D341Med (cell line): Measurements from ENCODE around the gene FEN1.

Source experiments
- DNase-seq: peaks from one replicate; pipeline ENCODE4 v3.0.0; 2012; ENCODE audit warnings: low spot score

The FEN1 gene

DNA sequence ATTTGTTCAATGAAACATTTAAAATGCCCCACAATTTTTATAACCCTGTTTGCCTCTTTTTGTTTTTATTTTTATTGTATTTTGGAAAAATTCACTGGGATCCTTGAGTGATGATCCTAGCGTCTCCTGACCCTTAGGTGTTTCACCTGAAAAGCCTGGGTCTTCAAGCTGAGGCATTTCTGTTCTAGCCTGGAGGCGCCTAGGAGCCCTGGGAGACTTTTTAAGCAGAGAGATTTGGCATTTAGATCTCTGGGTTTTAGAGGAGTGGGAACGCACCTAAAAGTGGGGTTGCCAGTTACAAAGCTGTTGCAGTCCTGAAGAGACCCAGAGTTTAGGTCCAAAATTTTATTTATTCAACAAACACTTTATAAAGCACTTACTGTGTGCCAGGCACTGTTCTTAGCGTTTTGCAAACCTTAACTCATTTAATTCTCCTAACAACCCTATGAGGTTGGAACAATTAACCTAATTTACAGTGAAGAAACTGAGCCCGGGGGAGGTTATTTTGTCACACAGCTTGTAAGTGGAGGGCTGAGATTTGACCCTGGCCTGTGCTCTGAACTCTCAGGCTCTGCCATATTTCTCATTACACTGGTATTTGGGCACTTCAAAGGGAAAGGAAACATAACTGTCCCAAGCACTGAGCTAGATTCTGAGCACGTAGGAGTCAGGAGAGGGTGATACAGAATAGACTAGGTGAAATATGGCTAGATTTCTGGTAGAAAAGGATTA lies 24.9 kb downstream of the FEN1 start:
- no peak for DNase-seq

DNA sequence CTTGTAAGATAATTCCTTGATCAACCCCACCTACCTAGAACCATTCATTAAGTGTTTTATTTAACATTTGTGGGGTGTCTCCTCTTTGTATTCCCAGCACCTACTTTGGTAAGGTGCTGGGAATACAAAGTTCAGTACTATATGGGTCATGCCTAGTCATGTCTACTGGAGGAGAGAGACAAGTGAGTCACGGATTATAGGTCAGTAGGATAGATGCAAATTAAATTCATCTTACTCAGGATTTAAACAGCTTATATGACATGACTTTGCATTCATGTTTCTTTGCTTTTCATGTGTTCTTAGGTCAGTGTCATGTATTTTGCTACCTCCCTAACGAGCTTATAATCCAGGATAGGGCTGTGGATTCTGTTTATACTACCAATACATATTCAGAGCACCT lies 27.5 kb downstream of the FEN1 start:
- DNase-seq: no peak

DNA sequence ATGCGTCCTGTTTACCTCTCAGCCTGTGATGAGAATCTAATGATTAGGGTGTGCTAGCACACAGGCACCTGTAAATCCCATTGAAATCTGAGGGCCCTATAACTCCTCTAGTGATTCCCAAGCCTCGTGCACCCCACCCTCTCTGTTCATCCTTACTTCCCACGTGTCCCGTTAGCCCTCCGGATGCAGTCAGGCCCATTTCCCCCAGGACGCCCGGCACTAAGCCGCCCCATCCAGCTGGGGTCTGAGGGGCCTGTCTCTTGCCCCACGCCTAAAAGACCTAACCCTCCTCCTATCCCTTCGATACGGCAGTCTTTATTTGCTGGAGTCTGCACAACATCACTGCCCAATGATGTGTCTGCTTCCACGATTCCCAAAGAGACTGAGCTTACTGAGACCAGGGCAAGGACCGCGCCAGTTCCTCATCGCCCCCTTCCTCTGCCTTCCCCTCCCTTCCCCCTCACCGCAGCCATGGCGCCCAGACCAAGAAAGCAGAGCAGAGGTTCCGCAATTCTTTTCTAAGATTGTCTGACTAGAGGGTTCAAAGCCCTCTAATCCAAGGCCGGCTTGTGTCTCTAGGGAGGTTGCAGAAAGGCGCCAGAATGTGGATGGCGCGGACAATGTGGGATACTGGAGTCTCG lies 34.3 kb downstream of the FEN1 start:
- DNase-seq: peak; percentile 58

DNA sequence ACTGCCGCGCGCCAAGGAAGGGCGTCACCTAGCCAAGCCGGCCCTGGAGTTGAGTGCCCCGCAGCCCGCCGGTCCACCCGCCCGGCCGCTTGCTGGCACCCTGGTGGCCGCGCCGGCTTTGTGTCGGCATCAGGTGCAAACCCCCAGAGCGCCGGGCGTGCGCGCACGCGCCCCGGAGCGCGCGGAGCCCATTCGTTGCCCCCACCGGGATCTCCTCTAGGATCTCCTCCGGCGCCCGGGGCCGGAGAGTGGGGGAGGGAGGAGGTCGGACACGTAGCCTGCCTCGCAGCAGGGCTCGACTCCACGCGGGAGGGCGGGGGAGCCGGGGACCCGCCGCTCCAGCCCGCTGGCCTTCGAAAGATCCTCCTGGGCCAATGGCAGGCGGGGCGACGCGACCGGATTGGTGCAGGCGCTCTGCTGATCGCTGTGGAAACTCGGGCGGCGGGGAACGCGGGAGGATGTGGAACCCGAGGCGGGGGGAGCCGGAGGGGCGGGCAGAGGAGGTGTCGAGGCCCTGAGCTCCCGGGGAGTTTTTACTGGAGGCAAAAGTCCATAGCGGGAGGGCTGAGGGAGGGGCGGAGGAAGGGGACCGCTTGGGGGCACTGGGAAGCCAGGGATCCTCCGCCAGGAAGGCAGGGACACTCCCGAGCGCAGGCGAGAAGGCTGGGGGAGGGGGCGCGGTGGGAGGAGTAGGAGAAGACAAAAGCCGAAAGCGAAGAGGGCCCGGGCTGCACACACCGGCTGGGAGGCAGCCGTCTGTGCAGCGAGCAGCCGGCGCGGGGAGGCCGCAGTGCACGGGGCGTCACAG lies 35.1 kb downstream of the FEN1 start, which contains the start of gene FADS2:
Gene FADS2 (plus strand): TSS at position 730 of the 808 bp plus-strand sequence. CDS start 91 bp downstream, outside the sequence.
- peak; percentile 91 for DNase-seq

DNA sequence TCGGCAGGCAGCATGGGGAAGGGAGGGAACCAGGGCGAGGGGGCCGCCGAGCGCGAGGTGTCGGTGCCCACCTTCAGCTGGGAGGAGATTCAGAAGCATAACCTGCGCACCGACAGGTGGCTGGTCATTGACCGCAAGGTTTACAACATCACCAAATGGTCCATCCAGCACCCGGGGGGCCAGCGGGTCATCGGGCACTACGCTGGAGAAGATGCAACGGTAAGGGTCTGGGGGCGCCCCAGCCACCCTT lies 35.6 kb downstream of the FEN1 start:
- no peak for DNase-seq

DNA sequence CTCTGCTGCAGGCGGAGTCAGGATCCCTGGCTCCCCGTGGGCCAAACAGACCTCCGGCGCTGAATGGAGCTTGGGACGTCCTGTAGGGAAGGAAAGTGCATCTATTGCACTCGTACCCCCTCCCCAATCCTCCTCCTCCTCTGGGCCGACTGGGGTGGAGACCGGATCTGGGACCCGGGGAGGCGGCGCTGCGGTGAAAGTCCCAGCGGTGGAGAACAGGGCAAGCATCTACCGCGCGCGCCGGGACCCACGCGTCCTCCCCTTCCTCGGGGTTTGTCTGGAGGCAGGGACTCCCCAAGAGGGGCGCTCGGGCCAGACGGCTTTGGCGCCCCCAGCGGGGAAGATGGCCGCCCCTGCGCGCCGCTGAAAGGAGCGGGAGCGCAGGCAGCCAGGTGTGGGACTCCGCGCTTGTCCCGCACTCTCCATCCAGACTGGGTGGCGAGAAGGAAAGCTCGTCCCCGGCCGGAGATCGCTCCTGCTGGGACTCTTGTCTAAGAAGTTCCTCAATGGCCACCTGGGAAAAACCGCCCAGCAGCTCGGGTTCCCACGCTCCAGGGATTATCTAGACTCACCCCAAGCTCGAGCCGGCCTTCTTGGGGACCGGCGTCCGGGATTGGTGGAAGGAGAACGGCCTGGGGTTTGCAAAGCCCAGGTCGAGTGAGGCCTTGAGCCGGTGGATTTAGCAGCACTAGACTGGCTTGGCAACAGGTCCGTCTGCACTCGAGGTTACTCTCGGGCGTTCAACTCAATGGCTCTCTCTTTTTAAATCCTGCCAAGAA lies 36.1 kb downstream of the FEN1 start:
- DNase-seq: peak; percentile 74

DNA sequence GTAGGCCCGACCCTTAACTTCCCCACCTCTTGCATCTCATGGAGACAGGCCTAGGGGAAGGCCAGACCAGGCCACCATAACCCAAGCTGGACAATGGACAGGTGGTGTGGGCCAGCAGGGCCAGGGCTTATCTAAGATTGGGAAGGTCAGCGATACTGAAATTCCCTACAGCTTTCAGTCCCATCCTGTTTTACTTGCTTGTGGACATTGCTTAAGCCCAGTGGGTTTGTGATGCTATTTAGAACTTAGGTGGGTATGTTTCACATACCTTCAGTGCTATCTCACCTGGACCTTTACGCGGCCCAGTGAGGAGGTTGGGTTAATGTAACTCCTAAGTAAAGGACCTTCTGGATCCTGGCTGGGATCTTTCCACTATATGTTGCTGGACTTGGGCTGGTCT lies 37.1 kb downstream of the FEN1 start:
- DNase-seq: no peak

DNA sequence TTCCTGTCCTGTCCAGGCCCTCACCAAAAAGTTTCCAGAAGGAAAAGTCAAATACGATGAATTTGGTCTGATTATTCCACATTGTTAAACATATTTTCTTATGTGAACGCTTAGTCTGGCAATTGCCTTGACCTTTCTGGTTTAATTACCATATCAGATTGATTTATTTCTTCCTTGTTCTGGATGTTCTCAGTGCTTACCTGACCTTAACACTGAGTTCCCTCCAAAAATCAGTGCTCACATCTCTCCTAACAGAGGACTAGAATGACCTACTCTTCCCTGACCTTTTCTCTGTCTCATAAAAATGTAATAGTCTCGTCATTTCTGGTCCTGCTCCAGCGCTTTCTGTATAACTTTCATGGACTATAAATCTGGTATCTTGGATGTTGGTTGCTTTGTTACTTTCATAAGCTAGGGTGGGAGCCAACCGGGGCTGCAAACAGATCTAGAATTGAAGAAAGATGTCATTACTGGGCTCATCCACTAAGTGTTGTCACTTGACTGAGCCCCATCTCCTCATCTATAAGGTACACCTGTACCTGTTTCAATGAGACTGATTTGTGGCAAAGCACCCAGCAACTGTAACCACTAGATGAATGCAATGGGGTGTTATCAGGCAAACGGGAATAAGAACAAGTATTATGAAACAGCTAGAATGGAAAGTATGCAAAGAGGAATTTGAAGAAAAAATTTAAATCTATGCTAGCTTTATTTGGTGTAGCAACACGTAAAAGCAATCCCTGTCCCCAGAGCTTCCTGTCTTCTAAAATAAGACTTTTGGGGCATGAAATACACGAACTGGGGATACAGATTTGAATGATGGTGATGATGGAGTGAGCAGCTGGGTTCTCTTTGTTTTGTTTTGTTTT lies 37.8 kb downstream of the FEN1 start:
- DNase-seq: no peak

DNA sequence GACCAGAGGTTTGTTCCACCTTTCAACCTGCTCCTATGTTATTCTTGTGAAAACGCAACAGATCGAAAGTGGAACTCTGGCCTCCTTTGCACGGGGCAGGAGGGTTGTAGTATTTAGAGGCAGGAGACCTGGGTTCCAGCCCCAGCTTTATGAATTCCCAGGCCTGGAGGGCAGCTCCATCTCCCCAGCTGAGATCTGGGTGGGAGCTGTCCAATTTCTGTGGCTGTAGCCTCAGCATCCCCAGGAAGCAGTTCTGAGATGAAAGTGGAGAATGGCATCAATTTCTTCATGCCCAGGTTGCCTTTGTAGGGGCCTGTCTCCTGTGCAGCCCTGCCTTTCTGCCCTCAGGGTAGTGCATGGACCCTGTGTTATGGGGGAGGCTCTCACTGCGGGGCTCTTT lies 39.5 kb downstream of the FEN1 start:
- no peak for DNase-seq

DNA sequence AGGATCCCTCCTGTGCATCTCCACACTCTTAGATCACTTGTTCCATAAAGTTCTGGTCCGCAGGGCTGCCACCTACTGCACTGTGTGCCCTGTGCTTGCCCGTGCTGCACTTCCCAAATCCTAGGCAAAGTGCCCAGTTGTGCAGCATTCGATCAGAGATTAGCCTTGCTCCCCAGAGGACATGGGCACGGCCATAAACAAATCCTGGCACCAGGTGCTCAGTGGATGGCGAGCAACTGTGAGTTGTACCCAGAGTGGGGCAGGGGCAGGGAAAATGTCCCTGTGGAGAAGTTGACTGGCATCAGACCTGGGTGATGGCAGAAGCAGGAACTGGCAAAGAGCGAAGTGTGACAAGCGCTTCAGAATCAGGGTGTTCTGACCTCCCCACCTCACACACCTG lies 40.0 kb downstream of the FEN1 start:
- DNase-seq: peak; percentile 64

DNA sequence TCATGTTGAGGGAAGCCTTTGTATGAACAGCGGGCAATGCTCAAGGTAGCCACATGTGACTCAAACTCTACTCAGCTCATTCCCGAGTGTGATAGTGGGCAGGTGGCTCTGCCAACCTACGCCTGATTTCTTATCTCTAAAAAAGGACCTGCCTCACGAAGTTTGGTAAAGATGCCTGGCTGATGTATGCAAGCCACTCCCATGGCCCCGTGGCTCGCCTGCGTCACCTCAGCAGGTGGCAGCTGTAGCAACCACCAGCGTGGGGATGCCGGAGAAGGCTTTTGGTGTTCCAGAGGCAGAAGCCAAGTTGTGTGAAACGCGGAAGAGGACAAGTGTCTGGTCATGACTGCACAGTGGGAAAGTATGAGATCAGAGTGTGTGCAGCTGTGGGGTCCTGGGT lies 40.8 kb downstream of the FEN1 start:
- DNase-seq: no peak

DNA sequence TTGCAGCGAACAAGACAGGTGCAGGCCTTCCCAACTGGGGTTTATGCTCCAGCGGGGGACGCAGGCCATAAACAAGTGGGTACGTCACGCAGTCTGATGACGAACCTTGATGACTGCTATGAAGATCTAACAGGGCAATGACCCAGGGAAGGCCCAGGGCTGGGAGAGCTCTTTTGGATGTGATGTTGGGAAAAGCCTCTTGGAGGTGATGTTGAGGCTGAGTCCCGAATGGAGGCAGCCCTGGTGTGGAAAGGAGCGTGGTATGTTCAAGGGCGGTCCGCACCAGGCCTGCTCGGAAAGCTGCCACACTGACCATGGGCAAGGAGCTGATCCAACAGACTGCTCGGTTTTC lies 41.2 kb downstream of the FEN1 start:
- DNase-seq: no peak

DNA sequence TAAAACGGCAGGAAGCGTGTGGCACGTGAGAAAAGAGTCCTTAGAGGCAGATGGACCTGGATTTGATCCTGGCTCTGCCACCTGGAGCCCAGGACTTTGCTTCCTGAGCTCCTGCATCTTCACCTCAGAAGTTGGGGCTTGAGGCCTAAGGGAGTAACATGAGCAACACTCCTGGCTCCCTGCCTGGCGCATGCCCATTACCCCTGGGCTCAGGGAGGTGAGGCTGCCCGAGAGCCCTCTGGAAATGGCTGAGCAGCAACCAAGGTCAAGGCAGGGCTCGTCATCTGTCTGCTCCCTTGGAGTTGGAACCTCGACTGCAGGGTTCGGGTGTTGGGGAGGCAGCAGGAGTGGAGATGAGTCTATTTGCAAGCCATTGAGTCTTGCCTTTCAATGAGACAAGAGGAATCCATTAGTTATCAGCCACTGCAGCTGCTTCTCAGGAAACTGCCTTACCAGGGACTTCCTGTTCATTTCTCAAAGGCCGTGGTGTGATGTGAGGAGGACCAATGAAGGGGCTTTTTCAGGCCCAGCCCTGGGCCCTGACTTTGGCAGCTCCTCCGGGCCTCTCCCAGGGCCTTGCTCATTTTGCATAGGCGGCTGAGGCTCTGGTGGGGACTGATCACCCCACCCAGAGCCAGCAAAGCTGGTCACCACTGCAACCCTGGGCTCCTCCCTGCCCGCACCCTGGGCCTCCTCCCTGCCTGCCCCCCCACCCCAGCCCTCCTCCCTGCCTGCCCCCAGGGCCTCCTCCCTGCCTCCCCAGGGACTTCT lies 41.8 kb downstream of the FEN1 start:
- DNase-seq: peak; percentile 67

DNA sequence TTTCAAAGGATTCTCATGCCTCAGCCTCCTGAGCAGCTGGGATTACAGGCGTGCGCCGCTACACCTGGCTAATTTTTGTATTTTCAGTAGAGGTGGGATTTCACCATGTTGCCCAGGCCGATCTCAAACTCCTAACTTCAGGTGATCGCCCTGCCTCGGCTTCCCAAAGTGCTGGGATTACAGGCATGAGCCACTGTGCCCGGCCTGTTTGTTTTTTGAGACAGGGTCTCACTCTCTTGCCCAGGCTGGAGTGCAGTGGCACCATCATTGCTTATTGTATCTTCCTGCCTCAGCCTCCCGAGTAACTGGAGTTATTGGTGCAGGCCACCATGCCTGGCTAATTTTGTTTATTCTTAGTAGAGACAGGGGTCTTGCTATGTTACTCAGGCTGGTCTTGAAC lies 43.5 kb downstream of the FEN1 start:
- DNase-seq: no peak

DNA sequence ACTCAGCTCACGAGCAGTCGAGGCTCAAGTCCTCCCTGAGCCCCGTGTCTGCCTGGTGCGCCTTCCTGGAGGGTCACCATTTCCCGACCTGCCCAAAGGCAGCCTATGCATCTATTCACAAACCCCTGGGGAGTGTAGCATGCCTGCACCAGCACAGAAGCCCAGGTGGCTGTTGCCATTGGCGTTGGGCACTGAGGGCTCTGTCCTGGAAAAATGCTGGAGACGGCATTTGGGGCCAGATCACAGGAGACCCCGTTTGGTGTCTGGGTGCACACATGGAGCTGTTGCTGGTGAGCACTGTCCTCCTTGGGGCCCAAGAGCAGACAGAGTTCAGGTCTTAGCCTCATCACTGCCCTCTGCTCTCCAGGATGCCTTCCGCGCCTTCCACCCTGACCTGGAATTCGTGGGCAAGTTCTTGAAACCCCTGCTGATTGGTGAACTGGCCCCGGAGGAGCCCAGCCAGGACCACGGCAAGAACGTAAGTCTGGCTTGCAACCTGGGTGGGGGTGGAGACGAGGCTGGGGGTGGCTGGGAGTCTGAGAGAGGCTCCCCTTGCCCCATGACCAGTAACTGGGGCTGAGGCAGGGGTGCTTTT lies 44.8 kb downstream of the FEN1 start:
- no peak for DNase-seq

DNA sequence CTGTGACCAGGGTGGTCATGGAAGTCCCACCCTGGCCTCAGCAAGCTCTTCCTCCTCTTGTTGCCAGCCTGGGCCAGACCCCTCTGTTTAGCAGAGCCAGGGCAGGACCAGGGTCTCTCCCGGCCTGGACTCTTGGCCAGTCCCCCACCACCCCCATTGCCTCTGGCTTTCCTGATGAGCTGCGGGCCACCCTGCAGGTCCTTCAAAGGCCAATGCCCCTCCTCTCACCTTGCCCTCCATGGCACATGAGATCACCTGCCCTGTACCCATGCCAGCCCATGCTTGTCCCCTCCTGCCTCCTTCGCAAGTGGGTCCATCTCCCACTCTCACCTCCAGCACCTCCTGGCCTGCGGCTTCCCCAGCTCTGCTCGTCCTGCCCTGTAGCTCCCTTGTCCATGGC lies 45.8 kb downstream of the FEN1 start:
- no peak for DNase-seq

DNA sequence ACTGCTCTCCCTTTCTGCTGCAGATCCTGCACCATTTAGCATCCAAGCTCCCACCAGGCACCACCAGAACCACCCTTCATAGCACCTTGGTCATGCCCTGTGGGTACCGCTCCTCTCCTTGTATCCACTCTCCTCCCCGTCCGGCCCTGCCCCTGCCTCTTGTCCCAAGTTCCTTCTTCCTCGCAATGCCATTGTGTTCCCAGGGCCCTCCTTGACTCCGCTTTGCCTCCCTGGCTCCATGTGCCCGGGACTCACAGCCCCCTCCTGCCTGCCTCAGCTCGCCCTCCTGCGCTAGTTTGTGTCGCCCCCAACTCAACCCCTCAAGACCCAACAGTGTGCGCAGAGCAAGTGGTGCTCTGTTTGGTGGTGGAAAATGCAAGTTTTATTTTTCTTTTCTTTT lies 46.2 kb downstream of the FEN1 start:
- no peak for DNase-seq

DNA sequence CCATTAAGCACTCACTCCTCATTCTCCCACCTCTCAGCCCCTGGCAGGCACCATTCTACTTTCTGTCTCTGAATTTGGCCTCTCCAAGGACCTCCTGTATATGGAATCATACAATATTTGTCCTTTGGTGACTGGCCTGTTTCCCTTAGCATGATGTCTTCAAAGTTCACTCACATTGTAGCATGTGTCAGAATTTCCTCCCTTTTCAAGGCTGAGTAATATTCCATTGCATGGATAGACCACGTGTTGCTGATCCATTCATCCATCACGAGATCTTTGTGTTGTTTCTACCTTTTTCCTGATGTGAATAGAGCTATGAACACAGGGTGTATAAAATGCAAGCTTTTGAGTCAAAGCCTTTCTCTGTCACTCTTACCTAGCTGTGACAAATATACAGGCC lies 47.0 kb downstream of the FEN1 start:
- no peak for DNase-seq

DNA sequence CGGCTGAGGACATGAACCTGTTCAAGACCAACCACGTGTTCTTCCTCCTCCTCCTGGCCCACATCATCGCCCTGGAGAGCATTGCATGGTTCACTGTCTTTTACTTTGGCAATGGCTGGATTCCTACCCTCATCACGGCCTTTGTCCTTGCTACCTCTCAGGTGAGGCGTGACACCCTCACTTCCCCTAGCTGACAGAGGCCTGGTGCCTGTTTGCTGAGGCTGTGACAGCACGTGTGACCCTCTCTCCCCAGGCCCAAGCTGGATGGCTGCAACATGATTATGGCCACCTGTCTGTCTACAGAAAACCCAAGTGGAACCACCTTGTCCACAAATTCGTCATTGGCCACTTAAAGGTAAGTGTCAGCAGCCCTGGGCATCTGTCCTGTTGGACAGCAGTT lies 47.7 kb downstream of the FEN1 start:
- DNase-seq: no peak
